GM12878 (cell line): ENCODE data around the gene SMIM7. TPM values are rescaled to one million over a fixed set of nuclear protein-coding genes. Genes with fewer than 3 reads are reported as not detected.

Experiments
- BCL3 ChIP-seq: IDR thresholded peaks from 2 replicates; pipeline ENCODE4 v1.6.1; 2011; ENCODE audit warnings: borderline replicate concordance, low read depth, mild to moderate bottlenecking, moderate library complexity, low read length; ENCODE audit not compliant: insufficient read depth, poor library complexity, severe bottlenecking
- BHLHE40 ChIP-seq, 2 experiments: fragments of 450-650 bp in 1 of 2; IDR thresholded peaks; 2 replicates each; pipeline ENCODE4 v1.6.1; 2011 to 2017; ENCODE audit warnings: low read depth in 2 of 2, borderline replicate concordance in 1 of 2, improper control_type of control experiment in 1 of 2, low read length in 1 of 2, mild to moderate bottlenecking in 1 of 2
- BMI1 ChIP-seq: fragments of 450-650 bp; IDR thresholded peaks from 2 replicates; pipeline ENCODE4 v1.6.1; 2016; ENCODE audit warnings: mild to moderate bottlenecking, moderate library complexity, borderline replicate concordance
- CEBPZ ChIP-seq: fragments of 150-350 bp; IDR thresholded peaks from 2 replicates; pipeline ENCODE4 v1.6.1; 2016; ENCODE audit warnings: low read depth, low read length
- CHD4 ChIP-seq: fragments of 200-600 bp; sonication (generic); IDR thresholded peaks from 2 replicates; pipeline ENCODE4 v1.6.1; 2016; ENCODE audit warnings: mild to moderate bottlenecking
- HDGF ChIP-seq: fragments of 450-650 bp; IDR thresholded peaks from 2 replicates; pipeline ENCODE4 v1.6.1; 2016; ENCODE audit warnings: antibody characterized with exemption
- MYB ChIP-seq: fragments of 150-350 bp; IDR thresholded peaks from 2 replicates; pipeline ENCODE4 v1.6.1; 2014; ENCODE audit warnings: mild to moderate bottlenecking, low read depth, low read length, borderline replicate concordance
- PAX5 ChIP-seq: IDR thresholded peaks from 2 replicates; pipeline ENCODE4 v1.6.1; 2011; ENCODE audit warnings: low read depth, low read length, borderline replicate concordance
- PAX8 ChIP-seq: fragments of 450-650 bp; IDR thresholded peaks from 2 replicates; pipeline ENCODE4 v1.6.1; 2017; ENCODE audit warnings: mild to moderate bottlenecking, moderate library complexity
- RB1 ChIP-seq: fragments of 450-650 bp; formaldehyde crosslinking; IDR thresholded peaks from 2 replicates; pipeline ENCODE4 v1.6.1; 2017; ENCODE audit warnings: mild to moderate bottlenecking, borderline replicate concordance
- SREBF2 ChIP-seq: IDR thresholded peaks from 2 replicates; pipeline ENCODE4 v1.6.1; 2012; ENCODE audit warnings: mild to moderate bottlenecking, low read length
- ZBTB4 ChIP-seq: fragments of 450-650 bp; formaldehyde crosslinking; IDR thresholded peaks from 2 replicates; pipeline ENCODE4 v1.4.0; 2022; ENCODE audit warnings: mild to moderate bottlenecking, moderate library complexity
- ZNF622 ChIP-seq: fragments of 450-650 bp; IDR thresholded peaks from 2 replicates; pipeline ENCODE4 v1.6.1; 2017; ENCODE audit warnings: mild to moderate bottlenecking, inconsistent platforms
- ZSCAN29 ChIP-seq: fragments of 450-650 bp; IDR thresholded peaks from 2 replicates; pipeline ENCODE4 v1.6.1; 2017; ENCODE audit warnings: mild to moderate bottlenecking, moderate library complexity
- ZZZ3 ChIP-seq: IDR thresholded peaks from 2 replicates; pipeline ENCODE4 v1.6.1; 2011; ENCODE audit warnings: low read depth; ENCODE audit not compliant: control insufficient read depth, insufficient read length
- polyA plus RNA-seq, 11 experiments: library from polyadenylated mRNA; depleted of rRNA in 4 of 11; unstranded in 6 of 11; stranded (reverse) in 5 of 11; fragments of >200 nt; fragmentation: Nextera tagmentation in 4 of 11; fragmentation: Illumina TruSeq in 1 of 11; extraction: Ambion mirVana in 4 of 11; extraction: Trizol in 1 of 11; gene quantifications; 1 replicate in 1 of 11; 2 replicates in 10 of 11; pipeline versions ENCODE4 v1.2.1 to v1.2.3, GENCODE V29; 2011 to 2016; ENCODE audit warnings: inconsistent platforms in 2 of 11, missing spikeins in 2 of 11, low read depth in 1 of 11
- total RNA-seq, 4 experiments: library from RNA; depleted of rRNA in 3 of 4; stranded (reverse); fragments of >200 nt in 3 of 4; fragmentation: Illumina TruSeq in 1 of 4; extraction: Trizol in 1 of 4; gene quantifications; 2 replicates each; pipeline versions ENCODE4 v1.2.1 to v1.2.3, GENCODE V29; 2013 to 2021
- TF ChIP-seq, protein P1 (sequence below): fragments of 450-650 bp; IDR thresholded peaks from 2 replicates; pipeline ENCODE4 v1.6.1; 2018; ENCODE audit warnings: borderline replicate concordance, mild to moderate bottlenecking; ENCODE audit not compliant: partially characterized antibody
- TF ChIP-seq, protein P2 (sequence below): IDR thresholded peaks from 2 replicates; pipeline ENCODE4 v1.6.1; 2012; ENCODE audit warnings: low read depth, low read length, improper control_type of control experiment

The SMIM7 gene
- total and polyA plus RNA-seq, 10 of the 15 experiments (the other 5 are each of a cell fraction or from before 2014, with no cell fraction given) = 45.7 to 170 (median 70.8) TPM

GRCh38 chr19:16659832-16660708 lies at the start of gene SMIM7 (continued):
- TF ChIP-seq, protein P1, sequence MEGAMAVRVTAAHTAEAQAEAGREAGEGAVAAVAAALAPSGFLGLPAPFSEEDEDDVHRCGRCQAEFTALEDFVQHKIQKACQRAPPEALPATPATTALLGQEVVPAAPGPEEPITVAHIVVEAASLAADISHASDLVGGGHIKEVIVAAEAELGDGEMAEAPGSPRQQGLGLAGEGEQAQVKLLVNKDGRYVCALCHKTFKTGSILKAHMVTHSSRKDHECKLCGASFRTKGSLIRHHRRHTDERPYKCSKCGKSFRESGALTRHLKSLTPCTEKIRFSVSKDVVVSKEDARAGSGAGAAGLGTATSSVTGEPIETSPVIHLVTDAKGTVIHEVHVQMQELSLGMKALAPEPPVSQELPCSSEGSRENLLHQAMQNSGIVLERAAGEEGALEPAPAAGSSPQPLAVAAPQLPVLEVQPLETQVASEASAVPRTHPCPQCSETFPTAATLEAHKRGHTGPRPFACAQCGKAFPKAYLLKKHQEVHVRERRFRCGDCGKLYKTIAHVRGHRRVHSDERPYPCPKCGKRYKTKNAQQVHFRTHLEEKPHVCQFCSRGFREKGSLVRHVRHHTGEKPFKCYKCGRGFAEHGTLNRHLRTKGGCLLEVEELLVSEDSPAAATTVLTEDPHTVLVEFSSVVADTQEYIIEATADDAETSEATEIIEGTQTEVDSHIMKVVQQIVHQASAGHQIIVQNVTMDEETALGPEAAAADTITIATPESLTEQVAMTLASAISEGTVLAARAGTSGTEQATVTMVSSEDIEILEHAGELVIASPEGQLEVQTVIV = peak; percentile 85
- TF ChIP-seq ZNF622 (no peak), ZSCAN29 (no peak), SREBF2 (no peak), CHD4 (no peak), CEBPZ (peak; percentile 80), PAX8 (no peak), ZBTB4 (CRISPR knock-in tag) (no peak), RB1 (no peak), PAX5 (no peak), BMI1 (no peak), HDGF (peak; percentile 86; the same call in 1 of the 2 replicates), MYB (no peak), ZZZ3 (no peak), BCL3 (no peak), BHLHE40 (IDR thresholded peaks at IDR 0.05; ENCODE audit: borderline replicate concordance in 1 of 2, low read depth in 2 of 2, low read length in 1 of 2) (peak; percentile 99 to 100)
- TF ChIP-seq, protein P2, sequence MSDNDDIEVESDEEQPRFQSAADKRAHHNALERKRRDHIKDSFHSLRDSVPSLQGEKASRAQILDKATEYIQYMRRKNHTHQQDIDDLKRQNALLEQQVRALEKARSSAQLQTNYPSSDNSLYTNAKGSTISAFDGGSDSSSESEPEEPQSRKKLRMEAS = peak; percentile 80; the same call in 1 of the 2 replicates
